ENCODE measurements around the gene RBM24.

DNA sequence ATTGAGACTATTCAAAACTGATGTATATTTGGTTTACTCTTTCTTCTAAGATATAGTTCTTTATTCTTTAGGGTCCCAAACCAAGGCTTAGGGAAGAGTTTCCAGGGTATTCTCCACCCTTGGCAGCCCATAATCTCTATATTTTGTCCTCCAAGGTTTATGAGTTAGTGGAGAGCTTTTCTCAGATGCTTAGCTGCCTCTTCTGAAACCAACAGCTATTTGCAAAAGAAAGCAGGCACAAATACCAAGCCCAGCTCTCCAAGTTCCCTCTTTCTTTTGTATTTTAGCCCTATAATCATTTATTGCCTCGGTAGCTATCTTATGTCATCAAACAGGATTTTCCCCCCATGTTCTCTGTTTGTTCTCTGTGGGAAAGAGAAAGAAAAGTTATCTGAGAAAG is 39.1 kb upstream of the RBM24 start:
- no peak for TF ChIP-seq POLR2A (IDR thresholded peaks at IDR 0.05; ENCODE audit: low read length)
- TF ChIP-seq GATA1 (IDR thresholded peaks at IDR 0.05; ENCODE audit: low read depth, low read length) = no peak

Data from erythroblast (primary cell).